IMR-90 (cell line): ENCODE data around the gene RNF41. TPM values are rescaled to one million over a fixed set of nuclear protein-coding genes. Genes with fewer than 3 reads are reported as not detected.

Source experiments
- ATAC-seq: fragments of 200-7000 bp; cut with Tn5 transposase; 2 replicates; pipeline ENCODE4 v1.9.1; 2020; ENCODE audit warnings: low read depth, mild to moderate bottlenecking, moderate library complexity
- BruUV-seq: library from RNA; stranded (reverse); fragments of 400-500 nt; replicated peaks from 2 replicates; lab custom pipeline; 2021; lab: Mats Ljungman, UMichigan
- CTCF ChIA-PET: fragments of 300-600 bp; formaldehyde crosslinking; extraction: SDS; loops from one replicate; lab custom pipeline; 2021; ENCODE audit warnings: antibody characterized with exemption; lab: Yijun Ruan, JAX
- POLR2A ChIA-PET: fragments of 300-600 bp; sonication (Branson Sonifier 250); formaldehyde crosslinking; loops from one replicate; lab custom pipeline; 2022; ENCODE audit warnings: antibody characterized with exemption; ENCODE audit not compliant: unreplicated experiment; lab: Charles Lee
- DNase-seq: peaks from one replicate; pipeline ENCODE4 v3.0.0; 2013
- H2AFZ ChIP-seq: replicated peaks from 2 replicates; pipeline ENCODE3; 2013; ENCODE audit warnings: low read length, mild to moderate bottlenecking; ENCODE audit not compliant: poor library complexity
- H2AK5ac ChIP-seq: 2 replicates; pipeline ENCODE4 v1.6.1; 2013; ENCODE audit warnings: low read depth, low read length, inconsistent platforms
- H2AK9ac ChIP-seq: replicated peaks from 2 replicates; pipeline ENCODE3; 2013; ENCODE audit warnings: mild to moderate bottlenecking, low read depth, low read length, moderate library complexity; ENCODE audit not compliant: poor library complexity
- H2BK120ac ChIP-seq: 2 replicates; pipeline ENCODE4 v1.6.1; 2013; ENCODE audit warnings: low read depth, low read length, inconsistent platforms
- H2BK15ac ChIP-seq: 3 replicates; pipeline ENCODE4 v1.6.1; 2013; ENCODE audit warnings: low read depth, low read length, inconsistent platforms
- H2BK20ac ChIP-seq: 2 replicates; pipeline ENCODE4 v1.6.1; 2013; ENCODE audit warnings: low read depth, mild to moderate bottlenecking, inconsistent platforms, low read length, moderate library complexity
- H2BK5ac ChIP-seq: 2 replicates; pipeline ENCODE4 v1.6.1; 2013; ENCODE audit warnings: mild to moderate bottlenecking, low read depth, low read length, inconsistent platforms; ENCODE audit not compliant: poor library complexity, severe bottlenecking
- H3K14ac ChIP-seq: replicated peaks from 2 replicates; pipeline ENCODE4 v1.6.1; 2013; ENCODE audit warnings: low read depth, low read length, inconsistent platforms
- H3K18ac ChIP-seq: 2 replicates; pipeline ENCODE4 v1.6.1; 2013; ENCODE audit warnings: low read depth, low read length, control low read depth
- H3K23ac ChIP-seq: 2 replicates; pipeline ENCODE4 v1.6.1; 2013; ENCODE audit warnings: low read depth, low read length, inconsistent platforms
- H3K27ac ChIP-seq: 2 replicates; pipeline ENCODE4 v1.5.1; 2013; ENCODE audit warnings: mild to moderate bottlenecking, control low read depth, low read length; ENCODE audit not compliant: insufficient read depth
- H3K27me3 ChIP-seq: 2 replicates; pipeline ENCODE4 v1.6.1; 2013; ENCODE audit warnings: low read length; ENCODE audit not compliant: control insufficient read depth, insufficient read depth
- H3K36me3 ChIP-seq: 2 replicates; pipeline ENCODE4 v1.6.1; 2013; ENCODE audit warnings: low read length, mixed read lengths; ENCODE audit not compliant: control insufficient read depth, insufficient read depth
- H3K4ac ChIP-seq: 2 replicates; pipeline ENCODE4 v1.6.1; 2013; ENCODE audit warnings: low read depth, low read length, inconsistent platforms
- H3K4me1 ChIP-seq: 2 replicates; pipeline ENCODE4 v1.6.1; 2013; ENCODE audit warnings: low read length, mixed read lengths; ENCODE audit not compliant: control insufficient read depth, insufficient read depth
- H3K4me2 ChIP-seq: 2 replicates; pipeline ENCODE4 v1.6.1; 2013; ENCODE audit warnings: low read depth, mild to moderate bottlenecking, control low read depth, low read length, moderate library complexity
- H3K4me3 ChIP-seq: 2 replicates; pipeline ENCODE4 v1.5.1; 2013; ENCODE audit warnings: low read depth, mild to moderate bottlenecking, control low read depth, low read length, moderate library complexity; ENCODE audit not compliant: insufficient read depth
- H3K56ac ChIP-seq: 2 replicates; pipeline ENCODE4 v1.6.1; 2013; ENCODE audit warnings: low read length, inconsistent platforms; ENCODE audit not compliant: insufficient read depth; ENCODE audit errors: extremely low read depth
- H3K79me1 ChIP-seq, 2 experiments: 2 replicates each; pipeline ENCODE4 v1.6.1; 2013; ENCODE audit warnings: low read length in 2 of 2, inconsistent platforms in 1 of 2, low read depth in 1 of 2
- H3K9ac ChIP-seq: 2 replicates; pipeline ENCODE4 v1.6.1; 2013; ENCODE audit warnings: low read depth, low read length, control low read depth
- H3K9me1 ChIP-seq: 2 replicates; pipeline ENCODE4 v1.6.1; 2013; ENCODE audit warnings: low read length, inconsistent platforms; ENCODE audit not compliant: insufficient read depth
- H3K9me3 ChIP-seq: 2 replicates; pipeline ENCODE4 v1.6.1; 2013; ENCODE audit warnings: low read length; ENCODE audit not compliant: control insufficient read depth, insufficient read depth
- H4K20me1 ChIP-seq: 2 replicates; pipeline ENCODE4 v1.6.1; 2013; ENCODE audit warnings: low read length, inconsistent platforms; ENCODE audit not compliant: insufficient read depth
- H4K5ac ChIP-seq: 2 replicates; pipeline ENCODE4 v1.6.1; 2013; ENCODE audit warnings: mild to moderate bottlenecking, low read depth, low read length, control low read depth
- H4K8ac ChIP-seq, 2 experiments: 2 replicates each; pipeline ENCODE4 v1.6.1; 2013; ENCODE audit warnings: low read depth in 2 of 2, low read length in 2 of 2, control low read depth in 1 of 2, inconsistent platforms in 1 of 2
- H4K91ac ChIP-seq: 2 replicates; pipeline ENCODE4 v1.6.1; 2013; ENCODE audit warnings: low read depth, low read length, inconsistent platforms; ENCODE audit not compliant: insufficient read depth
- BHLHE40 ChIP-seq: fragments of 150-350 bp; IDR thresholded peaks from 2 replicates; pipeline ENCODE4 v1.6.1; 2016; ENCODE audit warnings: mild to moderate bottlenecking, low read depth, low read length
- CEBPB ChIP-seq: IDR thresholded peaks from 2 replicates; pipeline ENCODE4 v1.6.1; 2012; ENCODE audit warnings: low read depth, low read length, improper control_type of control experiment
- FOS ChIP-seq: fragments of 150-350 bp; IDR thresholded peaks from 2 replicates; pipeline ENCODE4 v1.6.1; 2016; ENCODE audit warnings: low read depth, low read length
- MAFK ChIP-seq: IDR thresholded peaks from 2 replicates; pipeline ENCODE4 v1.6.1; 2012; ENCODE audit warnings: low read depth, low read length, improper control_type of control experiment
- MXI1 ChIP-seq: IDR thresholded peaks from 2 replicates; pipeline ENCODE4 v1.6.1; 2012; ENCODE audit warnings: low read depth, mild to moderate bottlenecking, low read length, moderate library complexity, borderline replicate concordance
- NFE2L2 ChIP-seq: fragments of 150-350 bp; IDR thresholded peaks from 2 replicates; pipeline ENCODE4 v1.6.1; 2016; ENCODE audit warnings: low read depth, mild to moderate bottlenecking, low read length
- POLR2A ChIP-seq: IDR thresholded peaks from 2 replicates; pipeline ENCODE4 v1.6.1; 2012; ENCODE audit warnings: mild to moderate bottlenecking, low read depth, low read length
- RAD21 ChIP-seq: IDR thresholded peaks from 2 replicates; pipeline ENCODE4 v1.6.1; 2012; ENCODE audit warnings: low read length, improper control_type of control experiment
- RCOR1 ChIP-seq: IDR thresholded peaks from 2 replicates; pipeline ENCODE4 v1.6.1; 2012; ENCODE audit warnings: mild to moderate bottlenecking, low read length, improper control_type of control experiment; ENCODE audit not compliant: insufficient replicate concordance
- SMC3 ChIP-seq: fragments of 150-350 bp; IDR thresholded peaks from 2 replicates; pipeline ENCODE4 v1.6.1; 2016; ENCODE audit warnings: low read depth, mild to moderate bottlenecking, antibody characterized with exemption, low read length, moderate library complexity
- WGBS, 2 experiments: methylation state at CpG; one replicate each; pipeline versions ENCODE4 v1.1.5 to v1.1.7; 2013; ENCODE audit warnings: missing lambda C conversion rate in 2 of 2; ENCODE audit not compliant: insufficient read length in 1 of 2; ENCODE audit errors: extremely low coverage in 2 of 2; 5-methylcytosine and 5-hydroxymethylcytosine counted together
- dilution Hi-C: fragments of 300-500 bp; cut with HindIII; formaldehyde crosslinking; loops from one replicate; pipeline ENCODE4 v1.14.3; 2018; ENCODE audit warnings: low sequenced_read_pairs; ENCODE audit not compliant: unreplicated experiment
- in situ Hi-C: fragments of 300-500 bp; cut with MboI; formaldehyde crosslinking; loops from 3 replicates; pipeline ENCODE4 v1.14.3; 2019; ENCODE audit warnings: low sequenced_read_pairs, inconsistent platforms, mixed read lengths
- intact Hi-C: fragments of 100-400 bp; cut with micrococcal nuclease; formaldehyde crosslinking; loops from 2 replicates; pipeline ENCODE4 v1.10.0; 2022
- polyA plus RNA-seq, 3 experiments: library from polyadenylated mRNA; depleted of rRNA; stranded (reverse); fragments of >200 nt; gene quantifications; 2 replicates each; pipeline ENCODE4 v1.2.3, GENCODE V29; 2012; ENCODE audit warnings: low replicate concordance in 1 of 3
- total RNA-seq: library from RNA; depleted of rRNA; stranded (reverse); fragments of >200 nt; gene quantifications from 2 replicates; pipeline ENCODE4 v1.2.3, GENCODE V29; 2012
- TF ChIP-seq, protein P1 (sequence below): conservative IDR thresholded peaks from 2 replicates; pipeline ENCODE4 v1.5.1; 2012; ENCODE audit warnings: mild to moderate bottlenecking, low read depth, low read length, improper control_type of control experiment
- TF ChIP-seq, protein P2 (sequence below): fragments of 150-350 bp; IDR thresholded peaks from 2 replicates; pipeline ENCODE4 v1.6.1; 2016; ENCODE audit warnings: low read depth, mild to moderate bottlenecking, low read length, moderate library complexity, borderline replicate concordance
- TF ChIP-seq, protein P3 (sequence below): fragments of 150-350 bp; IDR thresholded peaks from 2 replicates; pipeline ENCODE4 v1.6.1; 2017; ENCODE audit warnings: mild to moderate bottlenecking, antibody characterized with exemption, low read length, low read depth

Gene RNF41
- total and polyA plus RNA-seq, 2 of the 4 experiments (the other 2 are of a cell fraction): 112 to 272 TPM

DNA sequence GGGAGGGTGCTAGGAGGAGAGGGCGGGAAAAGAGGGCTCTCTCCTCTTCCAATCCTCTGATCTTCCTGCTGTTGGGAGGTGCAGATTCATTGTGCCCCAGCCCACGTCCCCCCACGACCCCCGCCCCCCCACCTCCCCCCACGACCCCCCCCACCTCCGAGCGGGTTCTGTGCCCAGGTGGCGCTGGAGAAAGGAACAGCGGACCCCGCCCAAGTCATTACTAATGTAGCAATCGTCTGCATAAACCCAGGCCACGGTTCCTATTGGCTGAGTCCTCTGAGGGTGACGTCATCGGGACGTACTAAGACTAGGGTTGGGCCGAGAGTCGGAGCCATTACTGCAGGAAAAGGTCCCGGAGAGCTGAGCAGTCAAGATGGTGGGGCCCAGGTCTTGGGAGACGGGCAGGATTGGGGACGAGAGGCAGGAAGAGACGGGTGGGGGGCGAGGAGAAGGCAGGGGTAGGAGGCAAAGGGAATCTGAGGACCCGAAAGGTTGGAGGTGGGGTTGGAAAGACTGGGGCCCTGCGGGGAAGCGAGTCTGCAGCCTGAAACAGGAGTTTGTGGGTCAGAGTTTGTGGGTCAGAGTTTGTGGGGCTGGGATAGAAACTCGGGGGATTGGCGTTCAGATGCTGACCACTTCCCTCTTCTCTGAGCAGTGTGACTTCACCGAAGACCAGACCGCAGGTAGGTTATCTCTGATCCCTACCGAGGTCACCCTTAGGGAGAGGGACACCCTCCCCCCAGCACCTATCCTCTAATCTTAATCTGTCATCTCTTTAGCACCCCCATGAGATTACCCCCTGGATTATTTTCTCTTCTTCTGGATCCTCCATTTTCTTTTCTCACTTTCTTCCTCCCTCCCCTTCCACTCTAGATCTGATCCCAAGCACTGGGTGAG, 63.4 kb downstream of the RNF41 start, which contains the start of gene MYL6:
Gene MYL6, plus strand, starts transcription at position 331 of the 897 bp plus-strand sequence. Its CDS starts 43 bp downstream, at position 374.
- H3K79me1 ChIP-seq: peaks cover 18 to 68% of the 10 kb centered on the region in 2 experiments
- H3K18ac ChIP-seq: peak within 1 kb of the TSS; percentile 81
- intact Hi-C loops: loop anchor here (2.0 kb wide), 3 partner anchors 31 to 63 kb away; partner anchors contain the start of genes RNF41 and ZC3H10
- H4K91ac ChIP-seq: peak within 1 kb of the TSS; percentile 95
- peak within 1 kb of the TSS; percentile 100 for H3K9ac ChIP-seq
- peaks cover 50% of the 10 kb centered on the region for H4K20me1 ChIP-seq
- DNase-seq: peak; percentile 99
- no peaks in the 10 kb centered on the region for H3K9me3 ChIP-seq
- H2BK120ac ChIP-seq: peak within 1 kb of the TSS; percentile 62
- WGBS, 2 experiments: 0% methylated on average over 13 of the region's 30 CpGs; no CpG with 5 or more reads in 1 of the 2 experiments
- peak within 1 kb of the TSS; percentile 85 for H4K5ac ChIP-seq
- H3K4ac ChIP-seq: peak within 1 kb of the TSS; percentile 97
- H4K8ac ChIP-seq: peak within 1 kb of the TSS; percentile 91 to 94
- peak within 1 kb of the TSS; percentile 91 for H2BK5ac ChIP-seq
- peak within 1 kb of the TSS; percentile 99 for H3K56ac ChIP-seq
- H3K27me3 ChIP-seq: no peaks in the 10 kb centered on the region
- peak within 1 kb of the TSS; percentile 59; the same call in 1 of the 3 replicates for H2BK15ac ChIP-seq
- BruUV-seq: no TSS peak
- peak within 1 kb of the TSS; percentile 73 for H3K4me3 ChIP-seq
- H3K23ac ChIP-seq: peak within 1 kb of the TSS; percentile 99
- peaks cover 18% of the 10 kb centered on the region for H3K4me1 ChIP-seq
- ChIA-PET CTCF (no interaction called here), POLR2A (interaction anchor here (1.6 kb wide), 1 partner anchor 30 kb away, joined by 8 read pairs; the partner anchor contains the start of gene ESYT1)
- H3K4me2 ChIP-seq: peak within 1 kb of the TSS; percentile 98
- H3K14ac ChIP-seq: peak within 1 kb of the TSS; percentile 98
- H2AK9ac ChIP-seq: peak within 1 kb of the TSS; percentile 99
- peaks cover 6% of the 10 kb centered on the region; the same call in 1 of the 2 replicates for H3K9me1 ChIP-seq
- peaks cover 45% of the 10 kb centered on the region for H3K36me3 ChIP-seq
- peak within 1 kb of the TSS; percentile 90 for H3K27ac ChIP-seq
- 0 out of 2 replicates have a peak within 1 kb of the TSS, but pooled peaks have one; percentile 4 for H2BK20ac ChIP-seq
- peak within 1 kb of the TSS; percentile 87 for H2AFZ ChIP-seq
- in situ Hi-C loops: no loop called here
- peak within 1 kb of the TSS; percentile 95 for H2AK5ac ChIP-seq
- dilution Hi-C loops: no loop called here
- peak; percentile 70 for ATAC-seq
- no peak for TF ChIP-seq RAD21
- peak; percentile 94 for TF ChIP-seq CEBPB
- TF ChIP-seq, protein P1, sequence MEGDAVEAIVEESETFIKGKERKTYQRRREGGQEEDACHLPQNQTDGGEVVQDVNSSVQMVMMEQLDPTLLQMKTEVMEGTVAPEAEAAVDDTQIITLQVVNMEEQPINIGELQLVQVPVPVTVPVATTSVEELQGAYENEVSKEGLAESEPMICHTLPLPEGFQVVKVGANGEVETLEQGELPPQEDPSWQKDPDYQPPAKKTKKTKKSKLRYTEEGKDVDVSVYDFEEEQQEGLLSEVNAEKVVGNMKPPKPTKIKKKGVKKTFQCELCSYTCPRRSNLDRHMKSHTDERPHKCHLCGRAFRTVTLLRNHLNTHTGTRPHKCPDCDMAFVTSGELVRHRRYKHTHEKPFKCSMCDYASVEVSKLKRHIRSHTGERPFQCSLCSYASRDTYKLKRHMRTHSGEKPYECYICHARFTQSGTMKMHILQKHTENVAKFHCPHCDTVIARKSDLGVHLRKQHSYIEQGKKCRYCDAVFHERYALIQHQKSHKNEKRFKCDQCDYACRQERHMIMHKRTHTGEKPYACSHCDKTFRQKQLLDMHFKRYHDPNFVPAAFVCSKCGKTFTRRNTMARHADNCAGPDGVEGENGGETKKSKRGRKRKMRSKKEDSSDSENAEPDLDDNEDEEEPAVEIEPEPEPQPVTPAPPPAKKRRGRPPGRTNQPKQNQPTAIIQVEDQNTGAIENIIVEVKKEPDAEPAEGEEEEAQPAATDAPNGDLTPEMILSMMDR: no peak
- TF ChIP-seq, protein P2, sequence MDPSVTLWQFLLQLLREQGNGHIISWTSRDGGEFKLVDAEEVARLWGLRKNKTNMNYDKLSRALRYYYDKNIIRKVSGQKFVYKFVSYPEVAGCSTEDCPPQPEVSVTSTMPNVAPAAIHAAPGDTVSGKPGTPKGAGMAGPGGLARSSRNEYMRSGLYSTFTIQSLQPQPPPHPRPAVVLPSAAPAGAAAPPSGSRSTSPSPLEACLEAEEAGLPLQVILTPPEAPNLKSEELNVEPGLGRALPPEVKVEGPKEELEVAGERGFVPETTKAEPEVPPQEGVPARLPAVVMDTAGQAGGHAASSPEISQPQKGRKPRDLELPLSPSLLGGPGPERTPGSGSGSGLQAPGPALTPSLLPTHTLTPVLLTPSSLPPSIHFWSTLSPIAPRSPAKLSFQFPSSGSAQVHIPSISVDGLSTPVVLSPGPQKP: no peak
- TF ChIP-seq MAFK: no peak
- 0 out of 2 replicates have a peak, but pooled peaks have one; percentile 32 for TF ChIP-seq NFE2L2
- no peak for TF ChIP-seq MXI1
- peak; percentile 99 for TF ChIP-seq POLR2A
- no peak for TF ChIP-seq RCOR1
- TF ChIP-seq SMC3: no peak
- TF ChIP-seq FOS: peak; percentile 69
- peak; percentile 61 for TF ChIP-seq BHLHE40
- TF ChIP-seq, protein P3, sequence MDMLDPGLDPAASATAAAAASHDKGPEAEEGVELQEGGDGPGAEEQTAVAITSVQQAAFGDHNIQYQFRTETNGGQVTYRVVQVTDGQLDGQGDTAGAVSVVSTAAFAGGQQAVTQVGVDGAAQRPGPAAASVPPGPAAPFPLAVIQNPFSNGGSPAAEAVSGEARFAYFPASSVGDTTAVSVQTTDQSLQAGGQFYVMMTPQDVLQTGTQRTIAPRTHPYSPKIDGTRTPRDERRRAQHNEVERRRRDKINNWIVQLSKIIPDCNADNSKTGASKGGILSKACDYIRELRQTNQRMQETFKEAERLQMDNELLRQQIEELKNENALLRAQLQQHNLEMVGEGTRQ: no peak
